Measurements from ENCODE around the gene EDDM3A. TPM values are rescaled to one million over a fixed set of nuclear protein-coding genes. Genes with fewer than 3 reads are reported as not detected.
"Not testable (repeated sequence)": the region's sequence is repeated elsewhere in the genome, so short reads cannot be mapped to it uniquely, and the experiment has no call there.

EDDM3A gene
- polyA plus RNA-seq, 1 experiment: not detected

GRCh38 chr14:20698934-20699333 is 46.8 kb upstream of the EDDM3A start:
- no peak overlapping the region for H3K4me3 ChIP-seq (ENCODE audit: low read depth, low read length)
- H3K27ac ChIP-seq (ENCODE audit: low read depth, low read length): no peak overlapping the region
- no peaks in the 10 kb centered on the region for H3K9me3 ChIP-seq (ENCODE audit: control insufficient read depth, insufficient read depth, low read length)
- H3K27me3 ChIP-seq (ENCODE audit: control insufficient read depth, insufficient read depth, low read length): no peaks in the 10 kb centered on the region
- POLR2A ChIA-PET: no interaction called here
- no peak for TF ChIP-seq CTCF (IDR thresholded peaks at IDR 0.05; ENCODE audit: low read depth, low read length)
- CTCF ChIA-PET: interaction anchor here (0.9 to 4.8 kb wide), 5 partner anchors 150 to 272 kb away, joined by 3 to 43 read pairs (median 5); no protein-coding TSS in a partner anchor
- no peak for DNase-seq (ENCODE audit: low read depth, low spot score)

GRCh38 chr14:20699931-20700330 is 45.8 kb upstream of the EDDM3A start:
- Histone ChIP-seq H3K9me3 (ENCODE audit: control insufficient read depth, insufficient read depth, low read length) (no peaks in the 10 kb centered on the region), H3K4me3 (ENCODE audit: low read depth, low read length) (no peak overlapping the region), H3K27me3 (ENCODE audit: control insufficient read depth, insufficient read depth, low read length) (no peaks in the 10 kb centered on the region), H3K27ac (ENCODE audit: low read depth, low read length) (no peak overlapping the region)
- CTCF ChIA-PET: interaction anchor here (0.6 to 2.0 kb wide), 10 partner anchors 9 to 371 kb away, joined by 3 to 11 read pairs (median 4); no protein-coding TSS in a partner anchor
- POLR2A ChIA-PET: no interaction called here
- no peak for TF ChIP-seq CTCF (IDR thresholded peaks at IDR 0.05; ENCODE audit: low read depth, low read length)
- no peak for DNase-seq (ENCODE audit: low read depth, low spot score)

- H3K27me3 ChIP-seq (ENCODE audit: control insufficient read depth, insufficient read depth, low read length); H3K27ac ChIP-seq (ENCODE audit: low read depth, low read length); POLR2A ChIA-PET; DNase-seq (ENCODE audit: low read depth, low spot score); H3K4me3 ChIP-seq (ENCODE audit: low read depth, low read length); H3K9me3 ChIP-seq (ENCODE audit: control insufficient read depth, insufficient read depth, low read length): not testable (repeated sequence)
- CTCF ChIA-PET: interaction anchor here (1.9 to 2.0 kb wide), 2 partner anchors 172 to 270 kb away, joined by 7 to 11 read pairs; no protein-coding TSS in a partner anchor
These were observed 44.7 kb upstream of the EDDM3A start for GRCh38 chr14:20700965-20701364.

- no peak for TF ChIP-seq CTCF (IDR thresholded peaks at IDR 0.05; ENCODE audit: low read depth, low read length)
- DNase-seq (ENCODE audit: low read depth, low spot score): no peak
- CTCF ChIA-PET: interaction anchor here (2.4 kb wide), 1 partner anchor 264 kb away, joined by 10 read pairs; no protein-coding TSS in a partner anchor
- POLR2A ChIA-PET: no interaction called here
- H3K4me3 ChIP-seq (ENCODE audit: low read depth, low read length): no peak overlapping the region
- H3K27me3 ChIP-seq (ENCODE audit: control insufficient read depth, insufficient read depth, low read length): no peaks in the 10 kb centered on the region
- no peaks in the 10 kb centered on the region for H3K9me3 ChIP-seq (ENCODE audit: control insufficient read depth, insufficient read depth, low read length)
- H3K27ac ChIP-seq (ENCODE audit: low read depth, low read length): no peak overlapping the region
These were observed 38.9 kb upstream of the EDDM3A start for GRCh38 chr14:20706657-20707355.

- H3K27ac ChIP-seq (ENCODE audit: low read depth, low read length): no peak overlapping the region
- H3K9me3 ChIP-seq (ENCODE audit: control insufficient read depth, insufficient read depth, low read length): no peaks in the 10 kb centered on the region
- CTCF ChIA-PET: interaction anchor here (1.3 to 2.4 kb wide), 2 partner anchors 17 to 263 kb away, joined by 4 to 10 read pairs; no protein-coding TSS in a partner anchor
- no peak overlapping the region for H3K4me3 ChIP-seq (ENCODE audit: low read depth, low read length)
- DNase-seq (ENCODE audit: low read depth, low spot score): no peak
- no peak for TF ChIP-seq CTCF (IDR thresholded peaks at IDR 0.05; ENCODE audit: low read depth, low read length)
- POLR2A ChIA-PET: no interaction called here
- H3K27me3 ChIP-seq (ENCODE audit: control insufficient read depth, insufficient read depth, low read length): no peaks in the 10 kb centered on the region
These were observed 38.1 kb upstream of the EDDM3A start for GRCh38 chr14:20707622-20708021.

Measured in AG04450 (cell line).